ENCODE measurements around the gene MYH4.

MYH4 gene
- total RNA-seq, result 0 reads per million in 4 donors

DNA sequence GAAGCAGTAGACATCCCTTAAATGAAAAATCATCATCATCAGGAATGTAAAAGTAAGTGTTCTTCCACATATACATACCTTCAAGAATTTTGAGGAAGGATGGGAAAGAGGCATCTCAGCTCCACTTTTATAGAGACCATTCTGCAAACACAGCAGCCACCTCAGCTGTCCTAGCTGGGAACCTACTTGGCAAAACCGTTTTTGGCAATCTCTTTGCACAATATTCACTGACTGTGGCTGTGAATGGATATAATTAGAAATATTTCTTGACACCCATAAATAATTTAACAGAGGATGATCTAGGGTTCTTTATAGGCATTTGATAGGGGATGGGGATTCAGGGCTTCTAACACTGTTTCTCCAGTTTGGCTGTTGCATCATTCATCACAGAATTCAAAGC is at the start of gene MYH4:
TSS of gene MYH4 (minus strand) at position 101 of the 400 bp plus-strand sequence. CDS start 2,814 bp downstream, outside the sequence.
- DNase-seq, result no peak

GRCh38 chr17:10518271-10519037 is 49.1 kb upstream of the MYH4 start, which contains the start of gene MYH1:
Gene MYH1, minus strand, starts transcription at chr17:10518542. Its CDS starts 1,900 bp downstream, at chr17:10516642.
- no peak for DNase-seq

DNA sequence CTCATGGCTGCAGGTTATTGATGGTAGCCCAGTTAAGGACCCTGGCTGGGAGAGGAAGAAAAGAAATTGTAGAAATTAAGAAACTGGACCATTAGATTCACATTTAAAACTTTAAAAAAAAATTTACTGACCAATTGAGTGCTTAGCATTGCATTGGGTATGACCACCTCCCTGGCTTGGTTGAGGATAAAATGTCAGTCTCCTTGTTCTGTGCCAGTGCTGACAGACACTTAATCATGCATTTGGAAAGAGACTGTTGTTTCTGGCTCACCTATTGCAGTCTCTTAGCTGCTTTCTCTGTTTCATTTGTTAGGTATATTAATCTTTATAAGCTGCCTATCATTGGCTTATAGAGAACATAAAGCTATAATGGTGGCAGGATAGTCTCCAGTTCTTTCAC is 47.3 kb upstream of the MYH4 start:
- no peak for DNase-seq

DNA sequence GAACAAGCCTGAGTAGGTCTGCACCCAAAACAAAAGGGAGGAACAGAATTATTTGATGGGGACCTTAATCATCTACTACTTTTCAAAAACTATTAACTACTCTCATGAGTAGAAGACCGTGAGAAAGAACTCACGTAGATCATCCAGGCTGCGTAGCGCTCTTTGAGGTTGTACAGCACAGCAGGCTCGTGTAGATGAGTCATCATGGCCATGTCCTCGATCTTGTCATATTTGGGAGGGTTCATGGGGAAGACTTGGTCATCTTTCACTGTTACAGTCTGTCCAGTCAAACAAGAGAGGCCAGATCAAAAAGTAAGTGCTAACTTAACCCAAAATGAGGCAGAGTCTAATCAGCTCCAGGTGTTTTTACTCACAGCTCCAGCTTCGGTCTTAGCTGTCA is 46.7 kb upstream of the MYH4 start:
- no peak for DNase-seq

- DNase-seq, result no peak
Observed at GRCh38 chr17:10513299-10514067, 44.1 kb upstream of the MYH4 start.

GRCh38 chr17:10512856-10513255 is 43.5 kb upstream of the MYH4 start:
- no peak for DNase-seq

DNA sequence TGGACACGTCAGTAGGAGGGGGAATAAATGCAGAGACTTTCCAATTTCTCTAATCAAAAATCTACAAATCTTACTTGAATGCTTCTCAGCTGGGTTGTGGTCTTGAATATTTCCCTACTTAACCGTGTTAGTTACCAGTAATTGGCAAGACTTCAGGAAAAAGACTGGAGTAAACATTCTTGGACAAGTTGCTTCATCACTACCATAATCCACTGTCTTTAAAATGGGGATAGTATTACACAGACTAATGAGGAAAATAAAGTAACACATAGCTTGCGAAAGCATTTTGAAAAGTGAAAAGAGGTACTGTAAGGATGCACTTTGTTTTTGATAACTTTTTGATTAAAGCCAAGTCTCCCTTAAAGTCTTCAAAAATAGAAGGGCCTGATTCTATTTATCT is 30.6 kb upstream of the MYH4 start:
- DNase-seq, result no peak

DNA sequence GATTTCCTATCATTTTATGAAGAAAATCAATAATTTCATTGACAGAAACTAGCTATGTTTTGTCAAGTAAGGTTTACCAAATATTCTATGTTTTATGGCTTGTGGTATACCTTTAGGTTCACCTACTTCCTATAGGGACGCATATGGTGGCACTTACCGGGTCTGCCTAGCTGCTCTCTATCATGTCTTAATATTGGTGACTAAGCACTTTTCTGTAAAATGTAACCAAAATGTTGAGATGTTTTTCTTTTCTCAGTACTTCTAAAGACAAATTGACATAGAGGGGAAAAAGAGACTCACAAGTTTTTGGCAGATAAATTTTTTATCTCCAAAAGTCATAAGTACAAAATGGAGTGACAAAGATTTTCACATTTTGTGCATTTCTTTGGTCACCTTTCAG is 22.6 kb upstream of the MYH4 start:
- no peak for DNase-seq

DNA sequence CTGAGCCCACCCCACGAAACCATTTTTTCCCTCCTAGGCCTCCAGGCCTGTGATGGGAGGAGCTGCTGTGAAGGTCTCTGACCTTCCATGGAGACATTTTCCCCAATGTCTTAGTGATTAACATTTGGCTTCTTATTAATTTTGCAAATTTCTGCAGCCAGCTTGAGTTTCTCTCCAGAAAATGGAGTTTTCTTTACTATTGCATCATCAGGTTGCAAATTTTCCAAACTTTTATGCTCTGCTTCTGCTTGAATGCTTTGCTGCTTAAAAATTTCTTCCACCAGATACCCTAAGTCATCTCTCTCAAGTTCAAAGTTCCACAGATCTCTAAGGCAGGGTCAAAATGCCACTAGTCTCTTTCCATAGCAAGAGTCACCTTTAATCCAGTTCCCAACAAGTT is 12.9 kb upstream of the MYH4 start:
- DNase-seq, result no peak

GRCh38 chr17:10477701-10478100 is 8.3 kb upstream of the MYH4 start:
- DNase-seq, result no peak

DNA sequence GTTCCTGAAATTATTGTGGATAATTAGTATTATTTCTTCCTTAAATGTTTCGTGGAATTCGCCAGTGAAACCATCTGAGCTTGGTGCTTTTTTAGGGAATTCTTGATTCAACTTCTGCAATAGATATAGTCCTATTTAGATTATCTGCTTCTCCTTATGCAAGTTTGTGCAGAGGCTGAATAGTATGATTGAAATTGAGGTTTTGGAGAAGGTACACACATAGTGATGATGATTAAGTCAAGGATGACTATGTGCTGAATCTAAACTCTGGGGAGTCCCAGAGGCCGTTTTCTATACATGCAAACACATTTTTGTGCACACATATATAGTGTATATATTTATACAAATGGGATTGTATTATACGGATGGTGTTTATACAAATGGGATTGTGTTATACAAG is 5.2 kb upstream of the MYH4 start:
- DNase-seq, result no peak

DNA sequence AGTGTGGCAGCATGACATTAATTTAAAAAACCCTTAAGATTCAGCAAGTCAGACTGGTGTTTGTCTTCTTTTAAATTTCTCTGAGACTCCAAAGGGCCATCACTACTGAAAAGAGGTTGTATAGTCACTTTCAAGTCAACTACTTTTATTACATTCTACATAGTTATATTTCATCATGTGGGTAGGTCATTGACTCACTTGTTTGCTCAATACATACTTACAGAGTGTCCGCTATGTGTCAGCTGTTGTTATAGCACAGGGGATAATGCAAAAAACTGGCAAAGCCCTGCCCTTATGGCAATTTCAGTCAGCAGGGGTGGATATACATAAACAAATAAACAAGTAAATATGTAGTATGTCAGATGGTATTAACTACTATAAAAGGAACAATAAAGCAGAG is 2.5 kb upstream of the MYH4 start:
- no peak for DNase-seq

GRCh38 chr17:10463402-10463801 is 6.0 kb downstream of the MYH4 start:
- no peak for DNase-seq

- no peak for DNase-seq
Observed at GRCh38 chr17:10460062-10460461, 9.3 kb downstream of the MYH4 start.

DNA sequence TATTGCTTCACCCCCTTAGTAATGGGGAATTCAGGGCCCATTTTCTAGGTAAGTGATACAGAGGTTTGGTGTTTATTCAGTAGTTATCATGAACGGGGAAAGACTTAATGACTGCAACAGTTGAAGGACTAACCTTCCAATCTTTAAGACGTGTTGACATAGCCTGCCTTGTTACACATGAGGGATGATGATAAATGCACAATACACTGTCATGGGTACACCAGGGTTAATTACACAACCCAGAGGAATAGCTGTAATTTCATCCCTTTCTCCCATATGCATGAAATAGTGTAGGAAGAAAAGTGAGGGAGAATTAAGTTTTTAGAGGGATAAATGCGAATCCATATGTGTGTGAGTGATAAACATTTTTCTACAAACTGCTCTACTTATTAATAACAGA is 10.7 kb downstream of the MYH4 start:
- no peak for DNase-seq

- no peak for DNase-seq
Observed at GRCh38 chr17:10457952-10458351, 11.4 kb downstream of the MYH4 start.

DNA sequence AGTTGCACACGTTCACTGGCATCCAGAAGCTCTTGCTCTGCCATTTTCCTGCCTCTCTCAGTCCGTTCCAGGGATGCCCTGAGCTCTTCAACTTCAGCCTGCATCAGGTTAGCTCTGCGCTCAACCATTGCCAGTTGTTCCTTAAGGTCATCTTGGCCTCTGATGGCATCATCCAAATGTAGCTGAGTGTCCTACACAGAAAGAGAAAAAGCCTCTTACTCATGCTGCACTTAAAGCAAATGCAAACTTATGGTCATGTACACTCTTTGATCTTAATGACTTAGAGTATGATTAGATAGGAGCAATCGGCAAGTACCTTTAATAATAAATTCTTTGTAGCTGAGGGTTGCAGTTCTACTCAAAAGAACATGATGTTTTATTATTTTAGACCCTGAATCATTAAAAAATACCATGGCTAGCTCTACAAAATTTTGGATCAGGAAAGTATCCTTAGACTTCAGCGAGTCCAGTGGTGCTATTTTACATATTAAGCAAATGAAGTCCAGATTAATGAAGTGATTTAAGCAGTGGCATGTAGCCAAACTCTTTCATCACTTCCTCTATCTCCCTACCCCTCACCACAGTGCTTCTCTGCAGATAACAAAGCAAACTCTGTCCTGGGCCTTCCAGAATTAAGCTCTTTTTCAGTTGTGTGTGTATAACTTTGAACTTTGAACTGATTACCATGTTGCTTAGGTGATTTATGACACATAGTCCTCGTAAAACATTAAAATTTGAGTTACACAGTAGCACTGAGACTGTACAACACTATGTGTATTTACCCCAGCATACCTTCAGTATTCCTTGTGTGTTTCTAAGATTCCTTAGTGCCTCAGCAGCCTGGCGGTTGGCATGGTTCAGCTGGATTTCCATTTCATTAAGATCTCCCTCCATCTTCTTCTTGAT is 22.1 kb downstream of the MYH4 start:
- no peak for DNase-seq

DNA sequence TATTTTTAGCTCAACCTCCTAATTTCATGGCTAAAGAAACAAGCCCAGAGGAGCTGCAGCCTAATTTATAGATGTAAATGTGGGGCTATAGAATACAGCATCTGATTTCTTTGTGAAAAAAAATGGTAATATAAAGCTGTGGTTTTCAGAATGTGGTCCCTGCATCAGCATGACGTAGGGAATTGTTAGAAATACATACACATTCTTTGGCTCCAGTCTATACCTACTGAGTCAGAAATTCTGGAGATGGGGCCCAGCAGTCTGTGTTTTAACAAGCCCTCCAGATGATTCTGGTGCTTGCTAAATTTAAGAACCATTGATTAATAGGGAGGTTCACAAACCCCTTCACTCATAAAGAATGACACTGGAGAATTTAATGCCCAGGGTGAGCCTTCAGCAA is 29.5 kb downstream of the MYH4 start:
- DNase-seq, result no peak

DNA sequence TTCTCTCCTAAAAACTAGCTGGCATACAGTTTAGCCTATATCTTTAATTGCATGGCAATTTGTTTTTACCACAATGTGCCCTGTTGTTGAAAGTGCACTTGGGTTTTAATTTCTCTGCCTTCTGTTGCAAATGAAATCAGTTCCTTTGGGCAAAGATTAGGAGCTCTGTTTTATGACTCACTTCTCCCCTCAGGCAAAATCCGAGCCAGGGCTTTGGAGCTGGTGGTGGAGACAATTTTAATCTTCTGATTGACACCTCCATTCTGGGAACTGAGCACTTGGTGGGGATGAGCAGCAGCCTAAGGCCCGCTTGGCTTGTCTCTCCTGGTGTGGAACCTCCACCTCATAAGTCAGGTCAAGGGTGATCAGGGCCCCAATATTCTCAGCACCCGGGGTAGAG is 34.3 kb downstream of the MYH4 start:
- no peak for DNase-seq

- DNase-seq, result no peak
Observed at GRCh38 chr17:10429421-10430045, 39.8 kb downstream of the MYH4 start.

GRCh38 chr17:10428781-10429180 is 40.6 kb downstream of the MYH4 start:
- no peak for DNase-seq

- DNase-seq, result no peak
Observed at GRCh38 chr17:10421900-10422542, 47.3 kb downstream of the MYH4 start, which contains the start of gene MYH8. Gene MYH8, minus strand, starts transcription at chr17:10421950. Its CDS starts 1,723 bp downstream, at chr17:10420227.
